GM18526 (cell line): Measurements from ENCODE around the gene SAMD4B.

ENCODE experiments used
- POLR2A ChIP-seq: IDR thresholded peaks from 3 replicates; pipeline ENCODE4 v1.6.1; 2011; ENCODE audit not compliant: insufficient read length; ENCODE audit errors: extremely low read depth

The SAMD4B gene

GRCh38 chr19:39324242-39324842 lies 17.9 kb upstream of the SAMD4B start:
- no peak for TF ChIP-seq POLR2A

- TF ChIP-seq POLR2A = no peak
These were observed 16.2 kb upstream of the SAMD4B start for GRCh38 chr19:39325778-39326665.

GRCh38 chr19:39327363-39328045 lies 14.7 kb upstream of the SAMD4B start:
- no peak for TF ChIP-seq POLR2A

- no peak for TF ChIP-seq POLR2A
These were observed 14.0 kb upstream of the SAMD4B start for GRCh38 chr19:39328046-39328705.

GRCh38 chr19:39329948-39330347 lies 12.3 kb upstream of the SAMD4B start:
- no peak for TF ChIP-seq POLR2A

GRCh38 chr19:39332293-39332692 lies 9.9 kb upstream of the SAMD4B start:
- no peak for TF ChIP-seq POLR2A

- no peak for TF ChIP-seq POLR2A
These were observed 8.7 kb upstream of the SAMD4B start for GRCh38 chr19:39333507-39333906.

GRCh38 chr19:39334444-39334976 lies 7.7 kb upstream of the SAMD4B start:
- no peak for TF ChIP-seq POLR2A

- TF ChIP-seq POLR2A = no peak
These were observed 7.1 kb upstream of the SAMD4B start for GRCh38 chr19:39335168-39335548.

GRCh38 chr19:39336483-39336882 lies 5.7 kb upstream of the SAMD4B start:
- no peak for TF ChIP-seq POLR2A

- no peak for TF ChIP-seq POLR2A
These were observed 2.5 kb upstream of the SAMD4B start for GRCh38 chr19:39339674-39340073.

- TF ChIP-seq POLR2A = no peak
These were observed 997 bp upstream of the SAMD4B start for GRCh38 chr19:39341129-39341718.

- TF ChIP-seq POLR2A = no peak
These were observed 555 bp downstream of the SAMD4B start for GRCh38 chr19:39342647-39343305.

- no peak for TF ChIP-seq POLR2A
These were observed 3.7 kb downstream of the SAMD4B start for GRCh38 chr19:39345956-39346355.
